Measurements from ENCODE around the gene CCDC7. TPM values are rescaled to one million over a fixed set of nuclear protein-coding genes. Genes with fewer than 3 reads are reported as not detected.
"Not testable (repeated sequence)": the region's sequence is repeated elsewhere in the genome, so short reads cannot be mapped to it uniquely, and the experiment has no call there.

The CCDC7 gene
- total RNA-seq, 1 donor from 2014 or later, result 9.5 TPM

GRCh38 chr10:32687116-32687515, 241.2 kb downstream of the CCDC7 start:
- Mint-ChIP-seq H3K27ac (no peak overlapping the region), H3K9me3 (ENCODE audit: low read depth) (peaks cover 9% of the 10 kb centered on the region), H3K4me1 (ENCODE audit: low read depth) (no peaks in the 10 kb centered on the region), H3K4me3 (ENCODE audit: low read depth) (no peak overlapping the region), H3K36me3 (ENCODE audit: insufficient read depth) (no peaks in the 10 kb centered on the region), H3K27me3 (no peaks in the 10 kb centered on the region)
- TF ChIP-seq, protein P1, sequence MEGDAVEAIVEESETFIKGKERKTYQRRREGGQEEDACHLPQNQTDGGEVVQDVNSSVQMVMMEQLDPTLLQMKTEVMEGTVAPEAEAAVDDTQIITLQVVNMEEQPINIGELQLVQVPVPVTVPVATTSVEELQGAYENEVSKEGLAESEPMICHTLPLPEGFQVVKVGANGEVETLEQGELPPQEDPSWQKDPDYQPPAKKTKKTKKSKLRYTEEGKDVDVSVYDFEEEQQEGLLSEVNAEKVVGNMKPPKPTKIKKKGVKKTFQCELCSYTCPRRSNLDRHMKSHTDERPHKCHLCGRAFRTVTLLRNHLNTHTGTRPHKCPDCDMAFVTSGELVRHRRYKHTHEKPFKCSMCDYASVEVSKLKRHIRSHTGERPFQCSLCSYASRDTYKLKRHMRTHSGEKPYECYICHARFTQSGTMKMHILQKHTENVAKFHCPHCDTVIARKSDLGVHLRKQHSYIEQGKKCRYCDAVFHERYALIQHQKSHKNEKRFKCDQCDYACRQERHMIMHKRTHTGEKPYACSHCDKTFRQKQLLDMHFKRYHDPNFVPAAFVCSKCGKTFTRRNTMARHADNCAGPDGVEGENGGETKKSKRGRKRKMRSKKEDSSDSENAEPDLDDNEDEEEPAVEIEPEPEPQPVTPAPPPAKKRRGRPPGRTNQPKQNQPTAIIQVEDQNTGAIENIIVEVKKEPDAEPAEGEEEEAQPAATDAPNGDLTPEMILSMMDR (IDR thresholded peaks at IDR 0.05; ENCODE audit: unreplicated experiment), result no peak
- no peak for DNase-seq (ENCODE audit: low spot score, unreplicated experiment)

DNA sequence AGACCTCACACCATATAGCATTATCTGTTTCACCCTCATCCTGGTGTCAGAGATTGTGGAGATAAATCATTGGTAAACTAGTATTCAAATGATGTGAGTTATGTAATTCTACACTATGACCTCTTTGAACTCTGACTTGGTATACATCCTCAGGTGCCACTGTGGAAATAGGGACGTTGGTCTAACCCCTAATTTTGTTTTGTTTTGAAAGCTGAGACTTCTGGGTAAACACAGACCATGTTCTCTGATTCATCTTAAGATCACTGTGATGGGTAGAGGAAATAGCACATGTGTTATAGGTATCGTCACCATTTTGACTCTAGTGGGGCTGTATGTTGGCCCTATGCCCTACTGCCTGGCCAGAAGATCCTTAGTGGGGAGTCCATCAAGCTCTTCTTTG, 241.6 kb downstream of the CCDC7 start:
- H3K36me3 Mint-ChIP-seq (ENCODE audit: insufficient read depth), result no peaks in the 10 kb centered on the region
- H3K27ac Mint-ChIP-seq, result no peak overlapping the region

GRCh38 chr10:32692174-32692573, 246.2 kb downstream of the CCDC7 start:
- no peaks in the 10 kb centered on the region for H3K27me3 Mint-ChIP-seq
- H3K9me3 Mint-ChIP-seq (ENCODE audit: low read depth), result peaks cover 6% of the 10 kb centered on the region
- DNase-seq (ENCODE audit: low spot score, unreplicated experiment), result no peak
- H3K36me3 Mint-ChIP-seq (ENCODE audit: insufficient read depth), result peaks cover 2% of the 10 kb centered on the region
- no peak overlapping the region for H3K4me3 Mint-ChIP-seq (ENCODE audit: low read depth)
- no peaks in the 10 kb centered on the region for H3K4me1 Mint-ChIP-seq (ENCODE audit: low read depth)
- H3K27ac Mint-ChIP-seq, result no peak overlapping the region
- TF ChIP-seq, protein P1 (IDR thresholded peaks at IDR 0.05; ENCODE audit: unreplicated experiment), result no peak

More for the DNA sequence above, 241.6 kb downstream of the CCDC7 start:
- H3K4me3 Mint-ChIP-seq (ENCODE audit: low read depth), result no peak overlapping the region
- H3K9me3 Mint-ChIP-seq (ENCODE audit: low read depth), result peaks cover 7% of the 10 kb centered on the region
- TF ChIP-seq, protein P1 (IDR thresholded peaks at IDR 0.05; ENCODE audit: unreplicated experiment), result no peak
- no peaks in the 10 kb centered on the region for H3K27me3 Mint-ChIP-seq
- no peak for DNase-seq (ENCODE audit: low spot score, unreplicated experiment)
- H3K4me1 Mint-ChIP-seq (ENCODE audit: low read depth), result no peaks in the 10 kb centered on the region

- Mint-ChIP-seq H3K36me3 (ENCODE audit: insufficient read depth) (peaks cover 2% of the 10 kb centered on the region), H3K4me3 (ENCODE audit: low read depth) (no peak overlapping the region), H3K27ac (no peak overlapping the region), H3K4me1 (ENCODE audit: low read depth) (no peaks in the 10 kb centered on the region), H3K9me3 (ENCODE audit: low read depth) (peaks cover 9% of the 10 kb centered on the region), H3K27me3 (no peaks in the 10 kb centered on the region)
- TF ChIP-seq, protein P1 (IDR thresholded peaks at IDR 0.05; ENCODE audit: unreplicated experiment), result no peak
- DNase-seq (ENCODE audit: low spot score, unreplicated experiment), result no peak
Observed at GRCh38 chr10:32693441-32693979, 247.6 kb downstream of the CCDC7 start.

DNA sequence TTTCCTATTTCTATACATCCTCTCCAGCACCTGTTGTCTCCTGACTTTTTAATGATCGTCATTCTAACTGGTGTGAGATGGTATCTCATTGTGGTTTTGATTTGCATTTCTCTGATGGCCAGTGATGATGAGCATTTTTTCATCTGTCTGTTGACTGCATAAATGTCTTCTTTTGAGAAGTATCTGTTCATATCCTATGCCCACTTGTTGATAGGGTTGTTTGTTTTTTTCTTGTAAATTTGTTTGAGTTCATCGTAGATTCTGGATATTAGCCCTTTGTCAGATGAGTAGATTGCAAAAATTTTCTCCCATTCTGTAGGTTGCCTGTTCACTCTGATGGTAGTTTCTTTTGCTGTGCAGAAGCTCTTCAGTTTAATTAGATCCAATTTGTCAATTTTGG, 253.7 kb downstream of the CCDC7 start:
- H3K9me3 Mint-ChIP-seq (ENCODE audit: low read depth), result peaks cover 26% of the 10 kb centered on the region
- H3K4me3 Mint-ChIP-seq (ENCODE audit: low read depth); H3K4me1 Mint-ChIP-seq (ENCODE audit: low read depth): not testable (repeated sequence)

DNA sequence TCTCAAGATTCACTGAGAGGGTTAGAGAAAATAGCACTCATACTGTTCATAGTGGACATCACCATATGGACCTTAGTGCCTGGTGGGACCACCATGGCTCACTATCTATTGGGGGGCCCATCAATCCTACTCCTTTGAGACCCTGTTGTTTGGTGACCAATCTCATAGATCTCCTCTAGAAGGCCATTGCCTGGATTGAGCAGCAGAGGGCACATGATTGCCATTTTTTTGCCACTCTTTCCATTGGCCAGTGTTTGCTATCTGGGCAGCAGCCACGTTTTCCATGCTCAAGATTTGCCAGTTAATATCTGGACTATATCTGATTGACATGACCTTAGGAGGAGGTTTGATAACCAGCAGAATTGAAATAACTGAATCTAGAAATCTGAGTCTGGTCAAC, 267.6 kb downstream of the CCDC7 start:
- peaks cover 13% of the 10 kb centered on the region for H3K9me3 Mint-ChIP-seq (ENCODE audit: low read depth)
- H3K36me3 Mint-ChIP-seq (ENCODE audit: insufficient read depth), result no peaks in the 10 kb centered on the region
- peaks cover 4% of the 10 kb centered on the region for H3K4me1 Mint-ChIP-seq (ENCODE audit: low read depth)
- TF ChIP-seq, protein P1 (IDR thresholded peaks at IDR 0.05; ENCODE audit: unreplicated experiment), result no peak
- no peaks in the 10 kb centered on the region for H3K27me3 Mint-ChIP-seq
- no peak overlapping the region for H3K4me3 Mint-ChIP-seq (ENCODE audit: low read depth)
- DNase-seq (ENCODE audit: low spot score, unreplicated experiment), result no peak
- no peak overlapping the region for H3K27ac Mint-ChIP-seq

More for the DNA sequence above, 253.7 kb downstream of the CCDC7 start:
- H3K36me3 Mint-ChIP-seq (ENCODE audit: insufficient read depth); H3K27me3 Mint-ChIP-seq; DNase-seq (ENCODE audit: low spot score, unreplicated experiment); H3K27ac Mint-ChIP-seq: not testable (repeated sequence)
